Mesothelial cell of epicardium (in vitro differentiated cells): ENCODE measurements around the gene NR2F2. TPM values are rescaled to one million over a fixed set of nuclear protein-coding genes. Genes with fewer than 3 reads are reported as not detected.

Source experiments
- DNase-seq, 2 experiments: peaks; one replicate each; pipeline ENCODE4 v3.0.0; 2021; ENCODE audit warnings: low spot score in 2 of 2; ENCODE audit not compliant: unreplicated experiment in 2 of 2
- H3K27ac Mint-ChIP-seq: 2 replicates; pipeline ENCODE4 v1.8.0; 2021; ENCODE audit warnings: mixed read lengths
- H3K27me3 Mint-ChIP-seq: 2 replicates; pipeline ENCODE4 v1.8.0; 2021; ENCODE audit warnings: low read depth, mixed read lengths
- H3K36me3 Mint-ChIP-seq: 2 replicates; pipeline ENCODE4 v1.8.0; 2021; ENCODE audit warnings: mixed read lengths
- H3K4me1 Mint-ChIP-seq: 2 replicates; pipeline ENCODE4 v1.8.0; 2021; ENCODE audit warnings: mixed read lengths
- H3K4me3 Mint-ChIP-seq: 2 replicates; pipeline ENCODE4 v1.8.0; 2021; ENCODE audit warnings: mild to moderate bottlenecking, moderate library complexity, mixed read lengths
- H3K9me3 Mint-ChIP-seq: 2 replicates; pipeline ENCODE4 v1.8.0; 2021; ENCODE audit warnings: mixed read lengths
- total RNA-seq: library from RNA; stranded (reverse); gene quantifications from 3 replicates; pipeline ENCODE4 v1.2.1, GENCODE V29; 2021
- TF ChIP-seq, protein P1 (sequence below): fragments of 200-600 bp; sonication (generic); IDR thresholded peaks from one replicate; pipeline ENCODE4 v1.5.0; 2021; ENCODE audit warnings: antibody characterized with exemption; ENCODE audit not compliant: unreplicated experiment

Gene NR2F2
- total RNA-seq, 1 donor from 2014 or later = 128 TPM

DNA sequence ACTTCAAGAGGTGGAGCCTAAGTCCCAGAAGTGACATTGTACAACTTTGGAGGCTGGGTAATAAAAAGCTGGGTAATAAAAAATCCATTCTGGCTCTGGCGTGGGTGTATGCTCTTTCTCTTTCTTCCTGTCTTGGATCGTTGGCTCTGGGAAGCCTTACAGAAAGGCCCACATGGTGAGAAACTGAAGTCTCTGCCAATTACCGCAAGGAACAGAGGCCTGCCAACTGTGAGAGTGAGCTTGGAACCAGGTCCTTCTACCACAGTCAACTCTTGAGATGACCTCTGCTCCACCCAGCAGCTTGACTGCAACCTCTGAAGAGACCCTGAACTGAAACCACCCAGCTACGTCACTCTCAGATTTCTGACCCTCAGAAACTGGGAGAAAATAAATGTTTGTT, 51.0 kb downstream of the NR2F2 start:
- no peak overlapping the region for H3K27ac Mint-ChIP-seq
- H3K4me3 Mint-ChIP-seq = no peak overlapping the region
- peaks cover 6% of the 10 kb centered on the region for H3K36me3 Mint-ChIP-seq
- no peaks in the 10 kb centered on the region for H3K4me1 Mint-ChIP-seq
- peaks cover 14% of the 10 kb centered on the region for H3K27me3 Mint-ChIP-seq
- DNase-seq = no peak
- TF ChIP-seq, protein P1, sequence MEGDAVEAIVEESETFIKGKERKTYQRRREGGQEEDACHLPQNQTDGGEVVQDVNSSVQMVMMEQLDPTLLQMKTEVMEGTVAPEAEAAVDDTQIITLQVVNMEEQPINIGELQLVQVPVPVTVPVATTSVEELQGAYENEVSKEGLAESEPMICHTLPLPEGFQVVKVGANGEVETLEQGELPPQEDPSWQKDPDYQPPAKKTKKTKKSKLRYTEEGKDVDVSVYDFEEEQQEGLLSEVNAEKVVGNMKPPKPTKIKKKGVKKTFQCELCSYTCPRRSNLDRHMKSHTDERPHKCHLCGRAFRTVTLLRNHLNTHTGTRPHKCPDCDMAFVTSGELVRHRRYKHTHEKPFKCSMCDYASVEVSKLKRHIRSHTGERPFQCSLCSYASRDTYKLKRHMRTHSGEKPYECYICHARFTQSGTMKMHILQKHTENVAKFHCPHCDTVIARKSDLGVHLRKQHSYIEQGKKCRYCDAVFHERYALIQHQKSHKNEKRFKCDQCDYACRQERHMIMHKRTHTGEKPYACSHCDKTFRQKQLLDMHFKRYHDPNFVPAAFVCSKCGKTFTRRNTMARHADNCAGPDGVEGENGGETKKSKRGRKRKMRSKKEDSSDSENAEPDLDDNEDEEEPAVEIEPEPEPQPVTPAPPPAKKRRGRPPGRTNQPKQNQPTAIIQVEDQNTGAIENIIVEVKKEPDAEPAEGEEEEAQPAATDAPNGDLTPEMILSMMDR = no peak
- peaks cover 11% of the 10 kb centered on the region for H3K9me3 Mint-ChIP-seq

DNA sequence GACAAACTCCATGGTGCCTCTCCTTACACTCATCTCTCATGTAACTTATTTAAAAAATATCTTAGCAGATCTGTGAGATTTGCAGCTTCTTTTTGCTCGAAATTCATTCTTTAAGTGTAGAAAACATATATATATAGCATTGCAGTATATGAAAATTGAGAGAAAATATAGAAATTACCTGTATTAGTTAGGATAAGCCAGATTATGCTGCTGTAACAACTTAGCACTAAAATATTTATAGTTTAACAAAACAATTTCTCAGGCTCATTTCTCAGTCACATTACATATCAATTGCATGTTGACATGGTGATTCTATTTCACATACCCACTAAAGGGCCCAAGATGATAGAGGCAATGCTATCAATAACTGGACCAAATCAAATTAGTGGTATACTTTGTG, 54.7 kb downstream of the NR2F2 start:
- TF ChIP-seq, protein P1 = no peak
- Mint-ChIP-seq H3K4me3 (no peak overlapping the region), H3K4me1 (no peaks in the 10 kb centered on the region), H3K27ac (no peak overlapping the region), H3K36me3 (peaks cover 8% of the 10 kb centered on the region), H3K9me3 (peaks cover 11% of the 10 kb centered on the region), H3K27me3 (peaks cover 24% of the 10 kb centered on the region)
- DNase-seq = no peak

DNA sequence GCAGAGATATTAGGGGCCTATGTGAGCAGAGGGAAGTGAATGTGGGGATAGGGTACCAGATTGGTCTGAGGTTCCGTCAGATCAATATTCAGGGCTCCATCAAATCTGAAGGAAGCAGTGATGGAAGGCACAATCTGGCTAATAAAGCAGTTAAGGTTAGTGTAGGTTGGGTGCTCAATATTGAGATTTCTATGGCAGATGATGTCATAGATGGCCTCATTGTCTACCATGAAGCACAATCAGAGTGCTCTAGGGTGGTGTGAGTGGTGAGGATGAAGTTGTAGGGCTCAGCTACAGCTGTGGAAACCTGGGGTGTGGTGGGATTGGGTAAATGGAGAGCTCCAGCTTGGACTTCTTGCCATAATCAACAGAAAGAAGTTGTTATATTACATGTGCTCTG, 58.2 kb downstream of the NR2F2 start:
- no peak for DNase-seq
- TF ChIP-seq, protein P1 = no peak
- H3K36me3 Mint-ChIP-seq = peaks cover 19% of the 10 kb centered on the region
- peaks cover 24% of the 10 kb centered on the region for H3K27me3 Mint-ChIP-seq
- peaks cover 11% of the 10 kb centered on the region for H3K9me3 Mint-ChIP-seq
- peaks cover 2% of the 10 kb centered on the region for H3K4me1 Mint-ChIP-seq
- no peak overlapping the region for H3K4me3 Mint-ChIP-seq
- no peak overlapping the region for H3K27ac Mint-ChIP-seq
